HCT116 (cell line): ENCODE data around the gene SOD1. TPM values are rescaled to one million over a fixed set of nuclear protein-coding genes. Genes with fewer than 3 reads are reported as not detected.

Experiments used
- ATAC-seq: fragments of 200-7000 bp; cut with Tn5 transposase; 2 replicates; pipeline ENCODE4 v1.9.1; 2020; ENCODE audit warnings: mild to moderate bottlenecking, moderate library complexity
- BruUV-seq: library from RNA; stranded (reverse); fragments of 400-500 nt; replicated peaks from 2 replicates; lab custom pipeline; 2021; lab: Mats Ljungman, UMichigan
- CTCF ChIA-PET: fragments of 300-600 bp; sonication (Branson Sonifier 250); formaldehyde crosslinking; loops from one replicate; lab custom pipeline; 2021; ENCODE audit warnings: antibody characterized with exemption; lab: Charles Lee
- POLR2A ChIA-PET: fragments of 300-600, 350-600 bp; sonication (Branson Sonifier 250); formaldehyde crosslinking; loops from one replicate; lab custom pipeline; 2021; ENCODE audit warnings: antibody characterized with exemption; lab: Charles Lee
- RAD21 ChIA-PET, 2 experiments: fragments of 300-600 bp; sonication (Branson Sonifier 250); formaldehyde crosslinking; loops; one replicate each; lab custom pipeline; 2023; ENCODE audit warnings: low total read pairs in 2 of 2; ENCODE audit not compliant: uncharacterized antibody in 2 of 2, unreplicated experiment in 2 of 2, low non-redundant PET in 1 of 2; lab: Charles Lee
- DNase-seq: peaks from one replicate; pipeline ENCODE4 v3.0.0-alpha.2; 2010; ENCODE audit warnings: low read depth, low spot score
- H2AFZ ChIP-seq: fragments of 200-600 bp; shearing (Covaris generic), sonication (generic); 2 replicates; pipeline ENCODE4 v1.6.1; 2017; ENCODE audit warnings: low read depth, mixed run types, mixed read lengths, antibody characterized with exemption, low read length; ENCODE audit not compliant: poor library complexity, severe bottlenecking
- H3K27ac ChIP-seq: 2 replicates; pipeline ENCODE4 v1.5.1; 2012; ENCODE audit warnings: low read depth, low read length
- H3K27me3 ChIP-seq: fragments of 200-600 bp; sonication (generic); 2 replicates; pipeline ENCODE4 v1.6.1; 2016; ENCODE audit warnings: mixed run types, low read length, mixed read lengths; ENCODE audit not compliant: insufficient read depth
- H3K36me3 ChIP-seq, 2 experiments: fragments of 200-500 bp in 1 of 2; fragments of 200-600 bp in 1 of 2; sonication (Bioruptor generic) in 1 of 2; sonication (generic) in 1 of 2; 2 replicates each; pipeline versions ENCODE4 v1.5.1 to v1.6.1; 2014 to 2016; ENCODE audit warnings: low read length in 2 of 2, inconsistent platforms in 1 of 2, mixed read lengths in 1 of 2, mixed run types in 1 of 2; ENCODE audit not compliant: insufficient read depth in 2 of 2, control insufficient read depth in 1 of 2
- H3K4me1 ChIP-seq, 2 experiments: fragments of 200-600 bp in 1 of 2; sonication (generic) in 1 of 2; 2 replicates each; pipeline versions ENCODE4 v1.5.1 to v1.6.1; 2012 to 2017; ENCODE audit warnings: low read length in 2 of 2, inconsistent platforms in 1 of 2, mild to moderate bottlenecking in 1 of 2, mixed read lengths in 1 of 2, mixed run types in 1 of 2, moderate library complexity in 1 of 2; ENCODE audit not compliant: insufficient read depth in 2 of 2, control insufficient read depth in 1 of 2
- H3K4me2 ChIP-seq: fragments of 200-600 bp; sonication (generic); 2 replicates; pipeline ENCODE4 v1.6.1; 2017; ENCODE audit warnings: mixed run types, low read length, mixed read lengths
- H3K4me3 ChIP-seq, 2 experiments: fragments of 200-600 bp in 1 of 2; sonication (generic) in 1 of 2; replicated peaks in 1 of 2; 2 replicates each; pipeline ENCODE4 v1.5.1; 2011 to 2016; ENCODE audit warnings: low read length in 2 of 2, control low read depth in 1 of 2, low read depth in 1 of 2, mild to moderate bottlenecking in 1 of 2, mixed read lengths in 1 of 2, mixed run types in 1 of 2
- H3K79me2 ChIP-seq: fragments of 200-600 bp; sonication (generic); 2 replicates; pipeline ENCODE4 v1.6.1; 2017; ENCODE audit warnings: mild to moderate bottlenecking, mixed run types, low read length, moderate library complexity, mixed read lengths; ENCODE audit not compliant: insufficient read depth
- H3K9ac ChIP-seq: fragments of 200-600 bp; sonication (generic); 2 replicates; pipeline ENCODE4 v1.6.1; 2016; ENCODE audit warnings: low read length, mixed read lengths
- H3K9me2 ChIP-seq: fragments of 200-600 bp; sonication (generic), shearing (Covaris generic); 2 replicates; pipeline ENCODE4 v1.6.1; 2017; ENCODE audit warnings: mixed run types, mild to moderate bottlenecking, moderate library complexity; ENCODE audit not compliant: insufficient read depth
- H3K9me3 ChIP-seq, 2 experiments: fragments of 200-500 bp in 1 of 2; fragments of 200-600 bp in 1 of 2; sonication (Bioruptor generic) in 1 of 2; sonication (generic) in 1 of 2; 2 replicates each; pipeline ENCODE4 v1.6.1; 2014 to 2017; ENCODE audit warnings: low read length in 2 of 2, mixed read lengths in 2 of 2, inconsistent platforms in 1 of 2, low read depth in 1 of 2, mild to moderate bottlenecking in 1 of 2, mixed run types in 1 of 2, moderate library complexity in 1 of 2; ENCODE audit not compliant: control insufficient read depth in 1 of 2, insufficient read depth in 1 of 2
- H4K20me1 ChIP-seq: fragments of 200-600 bp; sonication (generic), shearing (Covaris generic); 2 replicates; pipeline ENCODE4 v1.6.1; 2017; ENCODE audit warnings: mixed run types, mild to moderate bottlenecking, moderate library complexity; ENCODE audit not compliant: insufficient read depth
- CBX3 ChIP-seq: IDR thresholded peaks from 2 replicates; pipeline ENCODE4 v1.6.1; 2012; ENCODE audit warnings: low read depth
- CTCF ChIP-seq, 3 experiments: fragments of 200-600 bp in 1 of 3; sonication (generic) in 1 of 3; IDR thresholded peaks in 2 of 3; conservative IDR thresholded peaks in 1 of 3; 2 replicates each; pipeline ENCODE4 v1.5.1; 2012 to 2017; ENCODE audit warnings: low read depth in 2 of 3, low read length in 2 of 3, antibody characterized with exemption in 1 of 3, borderline replicate concordance in 1 of 3, control low read depth in 1 of 3, mild to moderate bottlenecking in 1 of 3, mixed read lengths in 1 of 3, mixed run types in 1 of 3, moderate library complexity in 1 of 3; ENCODE audit not compliant: insufficient read depth in 1 of 3
- FOSL1 ChIP-seq: IDR thresholded peaks from 2 replicates; pipeline ENCODE4 v1.6.1; 2012; ENCODE audit warnings: low read depth
- JUND ChIP-seq: IDR thresholded peaks from 2 replicates; pipeline ENCODE4 v1.6.1; 2012
- REST ChIP-seq: IDR thresholded peaks from 2 replicates; pipeline ENCODE4 v1.6.1; 2012; ENCODE audit warnings: low read depth
- SIN3A ChIP-seq: IDR thresholded peaks from 2 replicates; pipeline ENCODE4 v1.6.1; 2012; ENCODE audit warnings: low read depth
- SP1 ChIP-seq: IDR thresholded peaks from 2 replicates; pipeline ENCODE4 v1.6.1; 2012; ENCODE audit warnings: low read depth
- SRF ChIP-seq: IDR thresholded peaks from 2 replicates; pipeline ENCODE4 v1.6.1; 2012; ENCODE audit warnings: low read depth
- TCF7L2 ChIP-seq: IDR thresholded peaks from 2 replicates; pipeline ENCODE4 v1.7.0; 2011; ENCODE audit warnings: borderline replicate concordance, inconsistent platforms; ENCODE audit not compliant: insufficient read depth, insufficient read length; ENCODE audit errors: extremely low read depth
- YY1 ChIP-seq: IDR thresholded peaks from 2 replicates; pipeline ENCODE4 v1.6.1; 2011; ENCODE audit warnings: low read length, low read depth, moderate library complexity, mild to moderate bottlenecking; ENCODE audit not compliant: insufficient replicate concordance; ENCODE audit errors: extremely low read depth
- ZBTB33 ChIP-seq: IDR thresholded peaks from 2 replicates; pipeline ENCODE4 v1.6.1; 2011; ENCODE audit warnings: mild to moderate bottlenecking, low read length, moderate library complexity; ENCODE audit not compliant: insufficient replicate concordance; ENCODE audit errors: extremely low read depth
- ZNF274 ChIP-seq: fragments of 200-500 bp; sonication (Bioruptor generic); IDR thresholded peaks from 2 replicates; pipeline ENCODE4 v1.6.1; 2014; ENCODE audit warnings: mild to moderate bottlenecking, low read depth, low read length, inconsistent platforms
- intact Hi-C: fragments of 100-400 bp; cut with micrococcal nuclease; formaldehyde crosslinking; loops from 2 replicates; pipeline ENCODE4 v1.10.0; 2022
- total RNA-seq: library from RNA; stranded (reverse); gene quantifications from one replicate; pipeline ENCODE4 v1.2.1, GENCODE V29; 2021; ENCODE audit not compliant: unreplicated experiment

The SOD1 gene
- total RNA-seq, 1 experiment from 2014 or later, result 419 TPM

- TF ChIP-seq REST, result no peak
- no peak for TF ChIP-seq SRF
- no peak for TF ChIP-seq ZNF274
- TF ChIP-seq FOSL1, result no peak
- TF ChIP-seq, all 23 proteins: peak for 0
These were observed 53.6 kb downstream of the SOD1 start (continued) for GRCh38 chr21:31713115-31713514.

GRCh38 chr21:31713973-31714740 is 54.7 kb downstream of the SOD1 start:
- no peak for DNase-seq
- no peaks in the 10 kb centered on the region for H3K36me3 ChIP-seq
- no peaks in the 10 kb centered on the region for H3K27me3 ChIP-seq
- intact Hi-C loops, result no loop called here
- BruUV-seq, result no TSS peak
- no peak overlapping the region for H3K27ac ChIP-seq
- no peak overlapping the region for H3K4me3 ChIP-seq
- peaks cover 41% of the 10 kb centered on the region; the same call in 1 of the 2 replicates for H4K20me1 ChIP-seq
- H2AFZ ChIP-seq, result no peak overlapping the region
- ChIA-PET RAD21 (no interaction called here), CTCF (no interaction called here), POLR2A (no interaction called here)
- H3K9ac ChIP-seq, result no peak overlapping the region
- no peak for ATAC-seq
- H3K4me2 ChIP-seq, result no peak overlapping the region
- H3K79me2 ChIP-seq, result peaks cover 99% of the 10 kb centered on the region
- H3K9me3 ChIP-seq, result no peaks in the 10 kb centered on the region
- H3K4me1 ChIP-seq, result peaks cover 4 to 12% of the 10 kb centered on the region in 2 experiments; a peak in 2 of 4 replicates
- H3K9me2 ChIP-seq, result no peaks in the 10 kb centered on the region
- TF ChIP-seq SP1 (no peak), CTCF (IDR thresholded peaks at IDR 0.05 in 2 of 3, conservative IDR thresholded peaks at IDR 0.05 in 1 of 3; ENCODE audit: borderline replicate concordance in 1 of 3, insufficient read depth in 1 of 3, low read depth in 2 of 3, low read length in 2 of 3) (no peak), SRF (no peak), TCF7L2 (no peak), CBX3 (no peak), YY1 (no peak), SIN3A (no peak), ZBTB33 (no peak), JUND (no peak)
